ENCODE results near the gene SH2D4B.

SH2D4B gene

GRCh38 chr10:80518807-80519360 is 18.8 kb upstream of the SH2D4B start:
- no peak overlapping the region for H3K4me3 ChIP-seq (ENCODE audit: low read depth in 1 of 2, low read length in 2 of 2)
- H3K4me1 ChIP-seq (ENCODE audit: control insufficient read depth in 1 of 2, insufficient read depth in 2 of 2, low read length in 2 of 2): no peaks in the 10 kb centered on the region
- H3K27ac ChIP-seq (ENCODE audit: low read length): no peak overlapping the region
- H3K9me3 ChIP-seq (ENCODE audit: control insufficient read depth in 1 of 2, low read length in 2 of 2): no peaks in the 10 kb centered on the region
- H3K27me3 ChIP-seq (ENCODE audit: low read depth, low read length): no peaks in the 10 kb centered on the region
- H3K36me3 ChIP-seq (ENCODE audit: control insufficient read depth in 1 of 2, insufficient read depth in 2 of 2, low read length in 2 of 2): peaks cover 49 to 76% of the 10 kb centered on the region in 2 donors

- peaks cover 37 to 64% of the 10 kb centered on the region in 2 donors for H3K36me3 ChIP-seq (ENCODE audit: control insufficient read depth in 1 of 2, insufficient read depth in 2 of 2, low read length in 2 of 2)
- no peaks in the 10 kb centered on the region for H3K9me3 ChIP-seq (ENCODE audit: control insufficient read depth in 1 of 2, low read length in 2 of 2)
- H3K27me3 ChIP-seq (ENCODE audit: low read depth, low read length): no peaks in the 10 kb centered on the region
- no peak overlapping the region for H3K4me3 ChIP-seq (ENCODE audit: low read depth in 1 of 2, low read length in 2 of 2)
- no peaks in the 10 kb centered on the region for H3K4me1 ChIP-seq (ENCODE audit: control insufficient read depth in 1 of 2, insufficient read depth in 2 of 2, low read length in 2 of 2)
- no peak overlapping the region for H3K27ac ChIP-seq (ENCODE audit: low read length)
Measured at GRCh38 chr10:80519936-80520650, 17.6 kb upstream of the SH2D4B start.

- Histone ChIP-seq H3K4me1 (ENCODE audit: control insufficient read depth in 1 of 2, insufficient read depth in 2 of 2, low read length in 2 of 2) (no peaks in the 10 kb centered on the region), H3K27ac (ENCODE audit: low read length) (no peak overlapping the region), H3K27me3 (ENCODE audit: low read depth, low read length) (no peaks in the 10 kb centered on the region), H3K9me3 (ENCODE audit: control insufficient read depth in 1 of 2, low read length in 2 of 2) (no peaks in the 10 kb centered on the region), H3K36me3 (ENCODE audit: control insufficient read depth in 1 of 2, insufficient read depth in 2 of 2, low read length in 2 of 2) (peaks cover 35 to 56% of the 10 kb centered on the region in 2 donors), H3K4me3 (ENCODE audit: low read depth in 1 of 2, low read length in 2 of 2) (no peak overlapping the region)
Measured at GRCh38 chr10:80520661-80521470, 16.8 kb upstream of the SH2D4B start.

- Histone ChIP-seq H3K27ac (ENCODE audit: low read length) (no peak overlapping the region), H3K27me3 (ENCODE audit: low read depth, low read length) (no peaks in the 10 kb centered on the region), H3K9me3 (ENCODE audit: control insufficient read depth in 1 of 2, low read length in 2 of 2) (no peaks in the 10 kb centered on the region), H3K4me3 (ENCODE audit: low read depth in 1 of 2, low read length in 2 of 2) (no peak overlapping the region), H3K4me1 (ENCODE audit: control insufficient read depth in 1 of 2, insufficient read depth in 2 of 2, low read length in 2 of 2) (no peaks in the 10 kb centered on the region), H3K36me3 (ENCODE audit: control insufficient read depth in 1 of 2, insufficient read depth in 2 of 2, low read length in 2 of 2) (peaks cover 22 to 37% of the 10 kb centered on the region in 2 donors)
Measured at GRCh38 chr10:80522756-80523363, 14.8 kb upstream of the SH2D4B start.

- Histone ChIP-seq H3K4me3 (ENCODE audit: low read depth in 1 of 2, low read length in 2 of 2) (no peak overlapping the region), H3K27me3 (ENCODE audit: low read depth, low read length) (no peaks in the 10 kb centered on the region), H3K4me1 (ENCODE audit: control insufficient read depth in 1 of 2, insufficient read depth in 2 of 2, low read length in 2 of 2) (peaks cover 0 to 5% of the 10 kb centered on the region in 2 donors), H3K27ac (ENCODE audit: low read length) (no peak overlapping the region), H3K36me3 (ENCODE audit: control insufficient read depth in 1 of 2, insufficient read depth in 2 of 2, low read length in 2 of 2) (peaks cover 13 to 28% of the 10 kb centered on the region in 2 donors), H3K9me3 (ENCODE audit: control insufficient read depth in 1 of 2, low read length in 2 of 2) (no peaks in the 10 kb centered on the region)
Measured at GRCh38 chr10:80523773-80524172, 13.9 kb upstream of the SH2D4B start.

GRCh38 chr10:80524190-80524909 is 13.4 kb upstream of the SH2D4B start:
- Histone ChIP-seq H3K27me3 (ENCODE audit: low read depth, low read length) (no peaks in the 10 kb centered on the region), H3K36me3 (ENCODE audit: control insufficient read depth in 1 of 2, insufficient read depth in 2 of 2, low read length in 2 of 2) (peaks cover 11 to 22% of the 10 kb centered on the region in 2 donors), H3K4me1 (ENCODE audit: control insufficient read depth in 1 of 2, insufficient read depth in 2 of 2, low read length in 2 of 2) (peaks cover 0 to 8% of the 10 kb centered on the region in 2 donors), H3K27ac (ENCODE audit: low read length) (no peak overlapping the region), H3K4me3 (ENCODE audit: low read depth in 1 of 2, low read length in 2 of 2) (no peak overlapping the region), H3K9me3 (ENCODE audit: control insufficient read depth in 1 of 2, low read length in 2 of 2) (no peaks in the 10 kb centered on the region)

GRCh38 chr10:80526218-80526617 is 11.5 kb upstream of the SH2D4B start:
- Histone ChIP-seq H3K27ac (ENCODE audit: low read length) (no peak overlapping the region), H3K9me3 (ENCODE audit: control insufficient read depth in 1 of 2, low read length in 2 of 2) (no peaks in the 10 kb centered on the region), H3K36me3 (ENCODE audit: control insufficient read depth in 1 of 2, insufficient read depth in 2 of 2, low read length in 2 of 2) (peaks cover 0 to 6% of the 10 kb centered on the region in 2 donors), H3K4me3 (ENCODE audit: low read depth in 1 of 2, low read length in 2 of 2) (no peak overlapping the region), H3K4me1 (ENCODE audit: control insufficient read depth in 1 of 2, insufficient read depth in 2 of 2, low read length in 2 of 2) (peaks cover 4 to 11% of the 10 kb centered on the region in 2 donors), H3K27me3 (ENCODE audit: low read depth, low read length) (no peaks in the 10 kb centered on the region)

GRCh38 chr10:80526742-80527141 is 11.0 kb upstream of the SH2D4B start:
- H3K27ac ChIP-seq (ENCODE audit: low read length): no peak overlapping the region
- H3K36me3 ChIP-seq (ENCODE audit: control insufficient read depth in 1 of 2, insufficient read depth in 2 of 2, low read length in 2 of 2): peaks cover 0 to 3% of the 10 kb centered on the region in 2 donors
- no peak overlapping the region for H3K4me3 ChIP-seq (ENCODE audit: low read depth in 1 of 2, low read length in 2 of 2)
- no peaks in the 10 kb centered on the region for H3K9me3 ChIP-seq (ENCODE audit: control insufficient read depth in 1 of 2, low read length in 2 of 2)
- no peaks in the 10 kb centered on the region for H3K27me3 ChIP-seq (ENCODE audit: low read depth, low read length)
- peaks cover 4 to 11% of the 10 kb centered on the region in 2 donors for H3K4me1 ChIP-seq (ENCODE audit: control insufficient read depth in 1 of 2, insufficient read depth in 2 of 2, low read length in 2 of 2)

- H3K36me3 ChIP-seq (ENCODE audit: control insufficient read depth in 1 of 2, insufficient read depth in 2 of 2, low read length in 2 of 2): no peaks in the 10 kb centered on the region
- no peaks in the 10 kb centered on the region for H3K27me3 ChIP-seq (ENCODE audit: low read depth, low read length)
- no peak overlapping the region for H3K27ac ChIP-seq (ENCODE audit: low read length)
- H3K9me3 ChIP-seq (ENCODE audit: control insufficient read depth in 1 of 2, low read length in 2 of 2): no peaks in the 10 kb centered on the region
- H3K4me3 ChIP-seq (ENCODE audit: low read depth in 1 of 2, low read length in 2 of 2): no peak overlapping the region
- H3K4me1 ChIP-seq (ENCODE audit: control insufficient read depth in 1 of 2, insufficient read depth in 2 of 2, low read length in 2 of 2): peaks cover 4 to 11% of the 10 kb centered on the region in 2 donors
Measured at GRCh38 chr10:80528185-80528700, 9.5 kb upstream of the SH2D4B start.

GRCh38 chr10:80528901-80529300 is 8.8 kb upstream of the SH2D4B start:
- H3K36me3 ChIP-seq (ENCODE audit: control insufficient read depth in 1 of 2, insufficient read depth in 2 of 2, low read length in 2 of 2): no peaks in the 10 kb centered on the region
- peaks cover 4 to 11% of the 10 kb centered on the region in 2 donors for H3K4me1 ChIP-seq (ENCODE audit: control insufficient read depth in 1 of 2, insufficient read depth in 2 of 2, low read length in 2 of 2)
- H3K27ac ChIP-seq (ENCODE audit: low read length): no peak overlapping the region
- no peak overlapping the region for H3K4me3 ChIP-seq (ENCODE audit: low read depth in 1 of 2, low read length in 2 of 2)
- H3K9me3 ChIP-seq (ENCODE audit: control insufficient read depth in 1 of 2, low read length in 2 of 2): no peaks in the 10 kb centered on the region
- H3K27me3 ChIP-seq (ENCODE audit: low read depth, low read length): no peaks in the 10 kb centered on the region
